Lower leg skin (tissue), 3 donors: ENCODE measurements around the gene TBRG4.

Source experiments
- POLR2A ChIP-seq, 2 donors: fragments of 450-650 bp; IDR thresholded peaks; one replicate each; pipeline ENCODE4 v1.6.1; 2016 to 2017; ENCODE audit warnings: antibody characterized with exemption in 2 of 2, mild to moderate bottlenecking in 1 of 2, moderate library complexity in 1 of 2
- TF ChIP-seq, protein P1 (sequence below), 3 donors: fragments of 450-650 bp; IDR thresholded peaks; one replicate each; pipeline ENCODE4 v1.5.1; 2016; ENCODE audit warnings: antibody characterized with exemption in 3 of 3, mild to moderate bottlenecking in 3 of 3, moderate library complexity in 2 of 3

DNA sequence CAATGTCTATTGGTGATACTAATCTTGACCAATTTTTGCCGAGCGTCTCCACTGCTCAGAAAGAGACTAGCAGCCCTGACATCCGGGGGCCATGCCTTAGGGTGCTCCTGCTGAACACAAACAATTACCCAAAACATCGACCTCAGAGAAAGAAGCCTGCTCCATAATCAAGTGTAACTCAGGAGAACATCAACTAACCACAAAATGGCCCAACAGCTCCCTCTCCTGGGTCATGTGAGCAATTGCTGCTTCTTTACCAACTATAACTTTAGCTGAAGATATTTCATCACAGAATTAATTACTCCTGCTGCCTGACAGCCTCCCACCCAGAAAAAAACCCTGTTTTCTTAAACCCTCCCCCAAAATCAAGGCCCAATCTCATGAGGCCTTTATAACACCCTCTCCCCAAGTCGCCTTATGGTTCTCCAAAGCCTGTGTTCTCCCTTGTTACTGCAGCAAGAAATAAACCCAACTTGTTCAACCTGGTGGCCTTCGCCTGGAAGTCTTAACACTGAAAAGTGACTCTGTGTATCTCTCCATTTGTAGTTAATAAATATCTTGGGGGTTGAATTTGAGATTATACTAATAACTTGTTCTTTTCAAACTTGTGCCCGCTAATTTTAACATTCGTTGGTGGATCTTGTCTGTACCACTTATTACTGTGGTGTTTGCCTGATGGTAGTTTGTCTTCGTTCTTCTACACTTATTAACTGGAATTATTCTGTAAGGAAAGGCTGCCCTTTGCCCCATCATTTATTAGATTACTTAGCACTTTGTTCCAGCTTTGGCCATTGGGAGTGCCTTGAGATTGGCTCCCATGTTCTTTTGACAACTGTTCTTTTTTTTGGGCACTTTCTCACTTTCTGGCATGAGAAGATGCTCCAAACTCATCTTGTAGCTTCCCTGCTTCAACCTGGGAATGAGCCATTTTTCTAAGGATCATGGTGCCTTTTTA, 24.9 kb upstream of the TBRG4 start:
- TF ChIP-seq POLR2A (IDR thresholded peaks at IDR 0.05), result no peak
- TF ChIP-seq, protein P1, sequence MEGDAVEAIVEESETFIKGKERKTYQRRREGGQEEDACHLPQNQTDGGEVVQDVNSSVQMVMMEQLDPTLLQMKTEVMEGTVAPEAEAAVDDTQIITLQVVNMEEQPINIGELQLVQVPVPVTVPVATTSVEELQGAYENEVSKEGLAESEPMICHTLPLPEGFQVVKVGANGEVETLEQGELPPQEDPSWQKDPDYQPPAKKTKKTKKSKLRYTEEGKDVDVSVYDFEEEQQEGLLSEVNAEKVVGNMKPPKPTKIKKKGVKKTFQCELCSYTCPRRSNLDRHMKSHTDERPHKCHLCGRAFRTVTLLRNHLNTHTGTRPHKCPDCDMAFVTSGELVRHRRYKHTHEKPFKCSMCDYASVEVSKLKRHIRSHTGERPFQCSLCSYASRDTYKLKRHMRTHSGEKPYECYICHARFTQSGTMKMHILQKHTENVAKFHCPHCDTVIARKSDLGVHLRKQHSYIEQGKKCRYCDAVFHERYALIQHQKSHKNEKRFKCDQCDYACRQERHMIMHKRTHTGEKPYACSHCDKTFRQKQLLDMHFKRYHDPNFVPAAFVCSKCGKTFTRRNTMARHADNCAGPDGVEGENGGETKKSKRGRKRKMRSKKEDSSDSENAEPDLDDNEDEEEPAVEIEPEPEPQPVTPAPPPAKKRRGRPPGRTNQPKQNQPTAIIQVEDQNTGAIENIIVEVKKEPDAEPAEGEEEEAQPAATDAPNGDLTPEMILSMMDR (IDR thresholded peaks at IDR 0.05), result peak in 1 of 3 donors; percentile 50
